Renal pelvis (tissue), 4 donors: ENCODE data around the gene IFNL1. TPM values are rescaled to one million over a fixed set of nuclear protein-coding genes. Genes with fewer than 3 reads are reported as not detected.
"Not testable (repeated sequence)": the region's sequence is repeated elsewhere in the genome, so short reads cannot be mapped to it uniquely, and the experiment has no call there.

ENCODE experiments used
- DNase-seq: peaks from one replicate; pipeline ENCODE4 v3.0.0-alpha.2; 2013
- polyA plus RNA-seq, 3 donors: library from polyadenylated mRNA; unstranded; fragments of 120-200 nt; gene quantifications; one replicate each; pipeline ENCODE4 v1.2.1, GENCODE V29; 2013; ENCODE audit not compliant: insufficient read length in 3 of 3

Gene IFNL1
- polyA plus RNA-seq, 3 donors: not detected

DNA sequence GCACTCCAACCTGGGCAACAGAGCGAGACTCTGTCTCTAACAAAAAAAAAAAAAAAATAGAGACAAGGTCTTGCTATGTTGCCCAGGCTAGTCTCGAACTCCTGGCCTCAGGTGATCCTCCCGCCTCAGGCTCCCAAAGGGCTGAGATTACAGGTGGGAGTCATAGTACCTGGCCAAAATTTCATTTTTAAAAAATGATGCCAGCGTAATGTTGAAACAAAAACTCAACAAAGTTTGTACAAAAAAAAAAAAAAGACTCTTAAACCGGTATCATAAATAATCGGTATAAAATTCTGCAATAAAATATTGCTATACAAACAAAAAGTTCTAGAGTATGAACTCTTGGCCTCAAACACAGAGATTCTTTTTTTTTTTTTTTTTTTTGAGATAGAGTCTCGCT, 36.1 kb downstream of the IFNL1 start:
- no peak for DNase-seq

- not testable (repeated sequence) for DNase-seq
Observed at GRCh38 chr19:39332738-39333137, 36.5 kb downstream of the IFNL1 start.

GRCh38 chr19:39333507-39333906, 37.3 kb downstream of the IFNL1 start:
- DNase-seq: no peak

DNA sequence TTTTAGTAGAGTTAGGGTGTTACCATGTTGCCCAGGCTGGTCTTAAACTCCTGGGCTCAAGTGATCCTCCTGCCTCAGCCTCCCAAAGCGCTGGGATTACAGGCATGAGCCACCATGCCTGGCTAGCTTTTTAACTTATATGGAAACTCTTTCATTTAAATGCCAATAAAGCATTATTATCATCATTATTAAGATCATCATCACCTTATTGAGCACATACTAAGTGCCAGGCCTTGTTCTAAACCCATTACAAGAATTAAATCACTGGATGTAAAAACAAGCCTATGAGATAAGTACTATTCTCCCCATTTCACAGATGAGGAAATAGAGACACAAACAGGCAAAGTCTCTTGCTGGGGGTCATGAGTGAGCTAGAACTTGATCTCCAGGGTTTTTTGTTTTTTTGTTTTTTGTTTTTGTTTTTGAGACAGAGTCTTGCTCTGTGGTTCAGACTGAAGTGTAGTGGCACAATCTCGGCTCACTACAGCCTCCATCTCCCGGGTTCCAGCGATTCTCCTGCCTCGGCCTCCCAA, 38.3 kb downstream of the IFNL1 start:
- DNase-seq: no peak

DNA sequence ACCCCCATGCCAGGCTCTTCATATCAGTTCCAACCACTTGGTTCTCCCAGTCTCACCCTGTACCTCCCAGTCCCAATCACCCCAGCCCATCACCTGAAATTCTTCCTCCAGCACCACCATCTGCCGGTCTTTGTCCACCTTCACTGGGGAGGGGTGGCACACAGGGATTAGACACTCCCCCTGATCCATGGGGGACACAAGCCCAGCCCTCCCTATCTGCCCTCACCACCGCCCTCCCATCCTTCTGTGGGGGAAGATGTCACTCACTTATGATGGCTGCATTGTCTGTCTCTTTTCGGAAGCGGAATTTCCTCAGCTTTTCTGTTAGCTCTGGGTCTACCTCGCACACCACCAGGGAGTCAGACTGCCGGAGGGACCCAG, 39.0 kb downstream of the IFNL1 start:
- no peak for DNase-seq

GRCh38 chr19:39336483-39336882, 40.3 kb downstream of the IFNL1 start:
- DNase-seq: no peak

- no peak for DNase-seq
Observed at GRCh38 chr19:39339674-39340073, 43.5 kb downstream of the IFNL1 start.

DNA sequence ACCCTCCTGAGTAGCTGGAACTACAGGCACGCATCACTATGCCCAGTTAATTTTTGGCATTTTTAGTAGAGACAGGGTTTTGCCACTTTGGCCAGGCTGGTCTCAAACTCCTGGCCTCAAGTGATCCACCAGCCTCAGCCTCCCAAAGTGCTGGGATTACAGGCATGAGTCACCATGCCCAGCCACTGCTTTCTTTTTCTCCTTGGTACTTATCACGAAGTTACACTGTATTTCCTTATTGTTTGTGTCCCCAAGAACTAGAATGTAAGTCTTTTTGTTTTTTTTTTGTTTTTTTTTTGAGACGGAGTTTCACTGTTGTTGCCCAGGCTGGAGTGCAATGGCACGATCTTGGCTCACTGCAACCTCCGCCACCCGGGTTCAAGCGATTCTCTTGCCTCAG, 43.9 kb downstream of the IFNL1 start:
- DNase-seq: not testable (repeated sequence)

GRCh38 chr19:39341129-39341718, 45.0 kb downstream of the IFNL1 start:
- DNase-seq: no peak

DNA sequence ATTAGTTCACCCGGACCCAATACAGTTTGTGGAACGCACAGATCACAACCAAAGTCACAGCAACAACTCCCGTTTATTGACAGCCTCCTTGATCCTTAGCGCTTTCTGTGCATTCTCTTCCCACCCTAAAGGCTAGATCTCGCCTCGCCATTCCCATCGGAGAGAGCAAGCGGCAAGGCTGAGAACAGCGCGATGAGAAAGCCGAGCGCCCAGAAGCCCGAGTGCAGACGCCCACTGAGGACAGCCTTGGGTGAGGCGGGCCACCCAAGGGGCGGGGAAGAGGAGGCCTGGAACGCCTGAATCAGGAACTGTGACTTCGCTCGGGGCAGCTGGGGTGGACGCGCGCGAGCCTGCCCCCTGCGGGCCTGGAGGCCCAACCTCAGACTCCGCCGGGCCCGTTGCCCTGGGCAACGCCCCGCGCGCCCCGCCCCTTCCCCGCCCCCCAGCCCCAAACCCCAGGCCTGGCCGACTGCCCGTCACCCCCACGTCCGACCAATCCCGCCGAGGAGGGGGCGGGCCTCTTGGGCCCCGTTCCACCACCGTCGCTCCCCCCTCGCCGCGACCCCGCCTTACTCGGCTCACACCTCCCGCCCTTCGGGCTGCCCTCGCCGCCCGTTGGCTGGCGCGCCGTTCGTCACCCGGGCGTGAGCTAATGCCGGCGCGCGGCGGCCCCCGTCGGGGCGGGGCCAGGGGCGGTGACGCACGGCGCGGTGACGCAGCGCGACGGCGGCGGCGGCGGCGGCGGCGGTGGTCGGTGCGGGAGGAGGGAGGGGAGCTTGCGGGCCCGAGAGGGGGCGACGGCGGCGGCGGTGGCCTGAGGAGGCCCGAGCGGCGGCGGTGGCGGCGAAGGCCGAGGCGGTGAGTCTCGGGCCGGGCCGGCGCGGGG, 45.8 kb downstream of the IFNL1 start, which contains the start of gene SAMD4B:
TSS of gene SAMD4B (plus strand) at position 703 of the 886 bp plus-strand sequence. CDS start 14,473 bp downstream, outside the sequence.
- peak; percentile 98 for DNase-seq

GRCh38 chr19:39342647-39343305, 46.6 kb downstream of the IFNL1 start:
- no peak for DNase-seq

- DNase-seq: no peak
Observed at GRCh38 chr19:39345956-39346355, 49.7 kb downstream of the IFNL1 start.

DNA sequence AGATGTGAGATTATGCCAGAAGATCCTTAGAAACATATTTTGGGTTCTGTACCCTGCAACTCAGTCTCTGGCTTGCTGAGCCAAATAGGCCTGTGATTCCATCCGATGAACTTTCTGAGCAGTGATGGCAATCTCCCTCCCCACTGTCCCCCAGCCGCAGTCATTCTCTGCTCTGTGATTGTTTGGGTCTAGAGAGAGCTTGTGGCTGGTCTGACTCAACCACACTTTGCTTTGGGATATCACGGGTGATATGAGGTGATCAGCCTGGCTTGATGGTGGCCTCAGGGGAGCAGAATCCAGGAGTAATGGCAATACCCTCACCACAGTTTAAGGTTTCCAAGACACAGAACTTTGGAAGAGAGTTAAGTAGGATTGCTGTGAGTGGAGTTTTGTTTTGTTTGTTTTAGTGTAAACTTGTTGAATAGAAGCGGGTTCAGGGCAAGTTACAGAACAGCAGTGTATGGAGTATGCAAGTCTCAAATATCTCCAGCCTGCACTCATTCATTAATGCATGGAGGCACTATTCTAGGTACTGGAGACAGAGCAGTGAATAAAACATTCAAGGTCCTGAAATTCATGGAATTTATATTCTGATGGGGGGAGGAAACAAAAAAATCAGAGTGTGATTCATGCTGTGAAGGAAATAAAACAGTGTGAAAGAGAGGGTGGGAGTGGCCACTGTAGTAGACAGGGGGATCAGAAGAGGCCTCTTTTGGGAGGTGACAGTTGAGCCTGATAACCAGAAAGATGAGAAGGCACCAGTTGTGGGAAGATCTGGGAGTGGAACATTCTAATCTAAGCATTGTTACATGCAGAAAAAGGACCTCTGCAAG, 51.3 kb downstream of the IFNL1 start:
- DNase-seq: no peak

Other genes starting within 250 kb of the IFNL1 start
- gene ACP7, start 212.0 kb upstream of the IFNL1 start, polyA plus RNA-seq: under 1 TPM; 0.29 to 0.75 (median 0.67) TPM
- 10 to 100 TPM; 66.6 to 76.3 (median 73.6) TPM for gene PAK4, start 170.6 kb upstream of the IFNL1 start, polyA plus RNA-seq
- gene NCCRP1, start 99.4 kb upstream of the IFNL1 start, polyA plus RNA-seq: 1 to 10 TPM; 1.3 to 1.9 (median 1.6) TPM
- gene SYCN, start 92.1 kb upstream of the IFNL1 start, polyA plus RNA-seq: not detected
- not detected for gene IFNL3, start 51.4 kb upstream of the IFNL1 start, polyA plus RNA-seq
- under 1 TPM in 1 of 3 donors, not detected in 2; 0.09 TPM for gene IFNL4, start 47.6 kb upstream of the IFNL1 start, polyA plus RNA-seq
- not detected for gene IFNL2, start 28.0 kb upstream of the IFNL1 start, polyA plus RNA-seq
- 1 to 10 TPM; 1.6 to 2.9 (median 2.6) TPM for gene LRFN1, start 24.5 kb downstream of the IFNL1 start, polyA plus RNA-seq
- 10 to 100 TPM; 18.8 to 25.4 (median 24.1) TPM for gene GMFG, start 39.6 kb downstream of the IFNL1 start, polyA plus RNA-seq
- 100 to 1,000 TPM; 124 to 155 (median 129) TPM for gene SAMD4B, start 46.0 kb downstream of the IFNL1 start, polyA plus RNA-seq
- 10 to 100 TPM; 63.3 to 79.3 (median 77.1) TPM for gene PAF1, start 94.7 kb downstream of the IFNL1 start, polyA plus RNA-seq
- 10 to 100 TPM; 39.9 to 42.5 (median 41.3) TPM for gene MED29, start 95.0 kb downstream of the IFNL1 start, polyA plus RNA-seq
- 10 to 100 TPM; 20.1 to 25.1 (median 22.8) TPM for gene ZFP36, start 110.4 kb downstream of the IFNL1 start, polyA plus RNA-seq
- gene PLEKHG2, start 116.3 kb downstream of the IFNL1 start, polyA plus RNA-seq: 100 to 1,000 TPM in 1 of 3 donors, 10 to 100 TPM in 2; 81.8 to 135 (median 87.0) TPM
- gene RPS16, start 139.5 kb downstream of the IFNL1 start, polyA plus RNA-seq: 1,000 to 10,000 TPM; 1,287 to 1,452 (median 1,291) TPM
- gene SUPT5H, start 149.2 kb downstream of the IFNL1 start, polyA plus RNA-seq: 100 to 1,000 TPM; 149 to 158 (median 149) TPM
- 10 to 100 TPM; 78.8 to 92.7 (median 92.5) TPM for gene TIMM50, start 184.4 kb downstream of the IFNL1 start, polyA plus RNA-seq
- gene DLL3, start 202.5 kb downstream of the IFNL1 start, polyA plus RNA-seq: under 1 TPM; 0.47 to 0.96 (median 0.70) TPM
- 10 to 100 TPM in 2 of 3 donors, 1 to 10 TPM in 1; 7.4 to 16.0 (median 12.6) TPM for gene SELENOV, start 218.7 kb downstream of the IFNL1 start, polyA plus RNA-seq
- gene EID2B, start 236.4 kb downstream of the IFNL1 start, polyA plus RNA-seq: 1 to 10 TPM; 3.8 to 6.4 (median 5.7) TPM
- 10 to 100 TPM; 18.7 to 22.9 (median 18.8) TPM for gene EID2, start 243.8 kb downstream of the IFNL1 start, polyA plus RNA-seq